Activated naive CD8-positive, alpha-beta T cell (primary cell): ENCODE data around the gene ASPSCR1.

Experiments
- H3K27ac Mint-ChIP-seq: one replicate; pipeline ENCODE4 v1.8.0; 2021; ENCODE audit warnings: mixed read lengths
- H3K27me3 Mint-ChIP-seq: one replicate; pipeline ENCODE4 v1.8.0; 2021; ENCODE audit warnings: mixed read lengths
- H3K36me3 Mint-ChIP-seq: one replicate; pipeline ENCODE4 v1.8.0; 2021; ENCODE audit warnings: mixed read lengths
- H3K4me1 Mint-ChIP-seq: one replicate; pipeline ENCODE4 v1.8.0; 2021; ENCODE audit warnings: low read depth, mixed read lengths
- H3K4me3 Mint-ChIP-seq: one replicate; pipeline ENCODE4 v1.8.0; 2021; ENCODE audit warnings: mild to moderate bottlenecking, mixed read lengths
- H3K9me3 Mint-ChIP-seq: one replicate; pipeline ENCODE4 v1.8.0; 2021; ENCODE audit warnings: low read depth, mixed read lengths

Gene ASPSCR1

DNA sequence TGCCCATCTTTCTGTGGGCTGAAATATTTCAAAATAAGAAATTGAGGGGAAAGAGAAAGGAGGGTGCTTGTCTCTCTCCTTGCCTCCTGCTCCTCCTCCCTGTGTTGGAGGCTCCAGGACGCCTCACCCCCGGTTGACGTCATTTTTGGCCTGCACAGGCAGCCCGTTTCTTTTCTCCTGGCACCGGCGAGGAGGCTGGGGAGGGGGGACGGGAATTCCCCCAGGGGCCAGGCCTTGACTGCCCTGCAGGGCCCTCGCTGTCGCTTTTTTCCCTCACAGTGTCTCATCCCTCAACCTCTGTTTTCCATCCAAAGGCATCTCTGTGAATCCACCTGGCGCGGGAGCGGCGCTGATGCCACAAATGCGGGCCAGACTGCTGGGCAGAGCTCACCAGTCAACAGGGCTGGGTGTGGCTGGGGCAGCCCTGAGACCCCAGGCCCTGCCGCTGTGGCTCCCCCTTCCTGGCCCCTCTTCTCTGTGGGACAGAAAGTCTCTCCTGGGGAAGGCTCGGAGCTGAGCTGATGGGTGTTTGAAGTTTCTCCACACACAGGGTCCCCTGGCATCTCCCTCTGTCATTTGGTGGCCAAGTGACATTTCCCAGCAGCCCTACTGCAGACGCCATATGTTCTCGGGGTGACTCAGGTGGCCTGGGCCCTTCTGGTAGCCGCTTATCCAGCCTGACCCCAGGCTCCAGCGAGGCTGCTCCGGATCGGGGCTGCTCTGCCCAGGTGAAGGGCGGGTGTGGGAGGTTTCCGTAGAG, 29.2 kb downstream of the ASPSCR1 start:
- H3K9me3 Mint-ChIP-seq = no peaks in the 10 kb centered on the region
- no peaks in the 10 kb centered on the region for H3K36me3 Mint-ChIP-seq
- no peaks in the 10 kb centered on the region for H3K27me3 Mint-ChIP-seq
- no peak overlapping the region for H3K27ac Mint-ChIP-seq
- H3K4me1 Mint-ChIP-seq = no peaks in the 10 kb centered on the region
- no peak overlapping the region for H3K4me3 Mint-ChIP-seq

DNA sequence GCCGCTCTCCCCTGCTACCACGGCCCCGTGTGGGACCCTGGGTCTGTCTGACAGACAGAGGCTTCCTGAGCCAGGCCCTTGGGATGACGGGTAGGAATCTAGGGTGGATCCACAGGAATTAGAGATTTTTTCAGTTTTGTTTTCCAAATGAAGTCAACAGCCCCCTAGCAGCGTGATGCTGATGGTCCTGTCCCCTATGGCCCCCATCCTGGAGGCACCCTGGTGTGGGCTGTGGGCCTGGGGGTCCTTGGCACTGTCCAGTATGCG, 29.7 kb downstream of the ASPSCR1 start:
- H3K27ac Mint-ChIP-seq = no peak overlapping the region
- no peaks in the 10 kb centered on the region for H3K9me3 Mint-ChIP-seq
- no peaks in the 10 kb centered on the region for H3K4me1 Mint-ChIP-seq
- no peak overlapping the region for H3K4me3 Mint-ChIP-seq
- no peaks in the 10 kb centered on the region for H3K27me3 Mint-ChIP-seq
- no peaks in the 10 kb centered on the region for H3K36me3 Mint-ChIP-seq

DNA sequence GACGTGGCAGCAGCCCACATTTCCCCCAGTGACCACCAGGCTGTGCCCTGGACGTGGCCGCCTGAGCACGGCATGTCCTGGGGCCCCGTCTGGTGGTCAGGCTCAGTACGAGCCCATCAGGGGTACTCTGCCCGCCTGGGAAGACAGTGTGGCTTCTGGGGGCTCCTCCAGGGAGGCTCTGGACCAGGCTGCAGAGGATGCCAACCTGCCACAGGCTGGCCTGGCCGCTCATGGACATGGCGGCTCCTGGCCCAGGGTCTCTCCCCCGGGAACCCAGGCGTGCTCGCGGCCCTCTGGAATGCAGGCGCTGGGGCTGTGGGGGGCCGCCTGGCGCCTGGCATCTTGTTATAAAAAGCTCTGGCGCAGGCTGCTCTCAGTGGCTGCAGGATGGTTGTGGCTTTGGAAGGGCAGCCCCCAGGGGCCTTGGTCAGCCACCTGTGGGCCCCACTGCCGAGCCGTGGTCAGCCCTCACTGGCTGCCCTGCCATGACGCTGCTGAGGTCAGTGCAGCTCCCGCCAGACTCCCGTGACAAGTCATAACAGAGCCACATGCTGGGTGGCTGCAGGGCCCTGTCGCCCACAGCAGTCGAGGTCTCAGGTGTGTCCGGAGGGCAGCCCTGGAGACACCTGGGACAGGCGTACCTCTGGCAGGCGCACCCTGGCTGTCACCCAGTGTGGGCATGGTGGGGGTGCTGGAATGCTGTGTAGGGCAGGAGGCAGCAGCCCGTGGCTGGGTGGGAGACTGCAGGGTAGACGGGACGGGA, 30.2 kb downstream of the ASPSCR1 start:
- no peak overlapping the region for H3K4me3 Mint-ChIP-seq
- no peaks in the 10 kb centered on the region for H3K27me3 Mint-ChIP-seq
- no peaks in the 10 kb centered on the region for H3K4me1 Mint-ChIP-seq
- H3K9me3 Mint-ChIP-seq = no peaks in the 10 kb centered on the region
- no peak overlapping the region for H3K27ac Mint-ChIP-seq
- no peaks in the 10 kb centered on the region for H3K36me3 Mint-ChIP-seq

DNA sequence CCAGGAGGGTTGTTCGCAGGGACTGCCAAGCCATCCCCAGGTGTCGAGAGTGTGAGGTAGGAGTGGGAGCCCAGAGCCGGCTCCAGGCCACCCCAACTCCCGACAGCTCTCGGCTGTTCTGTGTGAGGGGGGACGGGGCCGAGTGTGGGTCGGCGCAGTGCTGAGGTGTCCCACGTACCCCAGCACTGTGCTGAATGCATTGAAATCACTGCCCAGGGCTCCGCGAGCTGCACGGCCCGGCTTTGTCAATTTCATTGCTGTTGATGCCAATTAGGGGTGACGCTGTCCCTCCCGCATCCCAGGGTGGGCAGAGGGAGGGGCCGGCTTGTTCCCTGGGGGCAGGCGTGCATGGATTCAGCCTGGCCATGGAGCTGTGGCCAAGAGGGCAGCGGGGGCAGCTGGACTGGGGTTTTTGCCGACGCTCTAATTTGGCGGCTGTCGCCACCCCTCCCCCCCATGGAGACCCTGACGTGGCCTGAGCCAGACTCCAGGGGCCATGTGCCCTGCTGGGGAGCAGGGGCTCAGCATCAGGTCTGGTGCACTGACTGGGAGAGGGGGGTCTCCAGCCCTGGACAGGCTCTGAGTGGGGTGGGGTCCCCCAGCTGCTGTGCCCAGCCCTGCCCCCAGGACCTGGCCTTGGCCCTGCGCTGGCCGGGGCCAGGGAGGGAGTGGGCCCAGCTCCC, 31.0 kb downstream of the ASPSCR1 start:
- no peaks in the 10 kb centered on the region for H3K4me1 Mint-ChIP-seq
- no peaks in the 10 kb centered on the region for H3K36me3 Mint-ChIP-seq
- H3K4me3 Mint-ChIP-seq = no peak overlapping the region
- no peaks in the 10 kb centered on the region for H3K9me3 Mint-ChIP-seq
- no peaks in the 10 kb centered on the region for H3K27me3 Mint-ChIP-seq
- no peak overlapping the region for H3K27ac Mint-ChIP-seq

DNA sequence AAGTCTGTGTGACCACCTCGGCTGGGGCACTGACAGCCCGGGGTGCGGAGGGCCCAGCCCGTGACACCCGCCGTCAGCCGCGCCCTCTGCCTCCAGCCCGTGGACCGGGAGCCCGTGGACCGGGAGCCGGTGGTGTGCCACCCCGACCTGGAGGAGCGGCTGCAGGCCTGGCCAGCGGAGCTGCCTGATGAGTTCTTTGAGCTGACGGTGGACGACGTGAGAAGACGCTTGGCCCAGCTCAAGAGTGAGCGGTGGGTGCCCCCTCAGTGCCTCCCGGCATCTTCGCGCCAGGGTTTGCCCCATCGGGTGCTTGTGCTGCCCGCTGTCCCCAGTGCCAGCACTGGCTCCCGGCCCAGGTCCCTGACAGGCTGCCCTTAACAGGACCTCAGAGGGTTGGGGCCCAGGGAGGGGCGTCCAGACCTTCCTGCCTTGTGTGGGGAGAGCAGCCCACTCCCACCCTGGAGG, 31.5 kb downstream of the ASPSCR1 start:
- H3K4me1 Mint-ChIP-seq = no peaks in the 10 kb centered on the region

DNA sequence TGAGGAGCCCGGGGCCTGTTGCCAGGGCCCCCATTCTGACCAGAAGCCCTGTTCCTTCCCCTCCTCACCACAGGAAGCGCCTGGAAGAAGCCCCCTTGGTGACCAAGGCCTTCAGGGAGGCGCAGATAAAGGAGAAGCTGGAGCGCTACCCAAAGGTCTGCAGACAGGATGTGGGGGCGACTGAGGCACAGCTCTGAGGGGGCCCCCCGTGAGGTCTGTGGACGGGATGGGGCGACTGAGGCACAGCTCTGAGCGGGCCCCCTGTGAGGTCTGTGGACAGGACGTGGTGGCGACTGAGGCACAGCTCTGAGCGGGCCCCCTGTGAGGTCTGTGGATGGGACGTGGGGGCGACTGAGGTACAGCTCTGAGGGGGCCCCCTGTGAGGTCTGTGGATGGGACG, 32.0 kb downstream of the ASPSCR1 start:
- Mint-ChIP-seq H3K27ac (no peak overlapping the region), H3K36me3 (no peaks in the 10 kb centered on the region), H3K9me3 (no peaks in the 10 kb centered on the region), H3K4me3 (no peak overlapping the region), H3K27me3 (no peaks in the 10 kb centered on the region), H3K4me1 (no peaks in the 10 kb centered on the region)

More for the DNA sequence above, 31.5 kb downstream of the ASPSCR1 start:
- H3K27ac Mint-ChIP-seq = no peak overlapping the region
- H3K4me3 Mint-ChIP-seq = no peak overlapping the region
- no peaks in the 10 kb centered on the region for H3K36me3 Mint-ChIP-seq
- no peaks in the 10 kb centered on the region for H3K27me3 Mint-ChIP-seq
- H3K9me3 Mint-ChIP-seq = no peaks in the 10 kb centered on the region

DNA sequence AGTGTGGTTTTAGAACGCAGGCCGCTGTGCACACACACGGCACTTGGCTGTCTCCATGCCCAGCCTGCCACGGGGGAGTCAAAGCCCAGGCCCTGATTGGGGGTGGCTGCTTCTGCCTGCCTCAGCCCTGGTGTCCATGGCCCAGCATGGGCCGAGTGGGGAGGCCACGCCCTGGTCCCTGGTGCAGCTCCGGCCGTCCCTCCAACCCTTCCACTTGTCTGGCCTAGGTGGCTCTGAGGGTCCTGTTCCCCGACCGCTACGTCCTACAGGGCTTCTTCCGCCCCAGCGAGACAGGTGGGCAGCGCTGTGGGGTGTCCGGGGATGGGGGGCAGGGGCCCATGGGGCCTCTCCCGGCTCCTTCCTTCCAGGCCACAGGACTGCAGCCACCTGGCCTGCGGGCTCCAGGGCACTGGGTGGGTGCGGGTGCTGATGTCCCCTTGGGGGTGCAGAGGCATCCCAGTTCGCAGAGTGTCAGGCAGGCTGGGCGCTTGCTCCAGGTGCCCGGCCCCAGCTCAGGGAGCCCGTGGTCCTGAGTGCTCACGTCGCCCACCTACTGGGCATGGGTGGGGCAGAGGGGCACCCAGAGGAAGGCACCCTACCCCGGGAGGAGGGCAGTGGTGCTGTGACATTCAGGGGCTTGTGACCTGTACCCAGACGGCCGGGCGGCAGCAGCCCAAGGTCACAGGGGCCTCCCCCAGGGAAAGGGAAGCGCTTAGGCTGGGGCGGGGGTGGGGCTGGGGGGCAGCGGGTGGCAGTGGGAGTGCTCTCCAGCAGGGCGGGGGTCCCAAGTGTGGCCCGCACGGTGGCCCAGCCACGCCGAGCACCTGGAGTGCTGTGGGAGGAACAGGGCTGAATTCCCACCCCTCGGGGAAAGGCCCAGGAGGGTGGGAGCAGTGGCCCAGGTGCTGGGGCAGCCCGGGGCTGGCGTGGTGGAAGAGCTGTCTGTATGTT, 33.4 kb downstream of the ASPSCR1 start:
- no peak overlapping the region for H3K27ac Mint-ChIP-seq
- no peaks in the 10 kb centered on the region for H3K36me3 Mint-ChIP-seq
- no peaks in the 10 kb centered on the region for H3K4me1 Mint-ChIP-seq
- no peak overlapping the region for H3K4me3 Mint-ChIP-seq
- no peaks in the 10 kb centered on the region for H3K9me3 Mint-ChIP-seq
- H3K27me3 Mint-ChIP-seq = no peaks in the 10 kb centered on the region

DNA sequence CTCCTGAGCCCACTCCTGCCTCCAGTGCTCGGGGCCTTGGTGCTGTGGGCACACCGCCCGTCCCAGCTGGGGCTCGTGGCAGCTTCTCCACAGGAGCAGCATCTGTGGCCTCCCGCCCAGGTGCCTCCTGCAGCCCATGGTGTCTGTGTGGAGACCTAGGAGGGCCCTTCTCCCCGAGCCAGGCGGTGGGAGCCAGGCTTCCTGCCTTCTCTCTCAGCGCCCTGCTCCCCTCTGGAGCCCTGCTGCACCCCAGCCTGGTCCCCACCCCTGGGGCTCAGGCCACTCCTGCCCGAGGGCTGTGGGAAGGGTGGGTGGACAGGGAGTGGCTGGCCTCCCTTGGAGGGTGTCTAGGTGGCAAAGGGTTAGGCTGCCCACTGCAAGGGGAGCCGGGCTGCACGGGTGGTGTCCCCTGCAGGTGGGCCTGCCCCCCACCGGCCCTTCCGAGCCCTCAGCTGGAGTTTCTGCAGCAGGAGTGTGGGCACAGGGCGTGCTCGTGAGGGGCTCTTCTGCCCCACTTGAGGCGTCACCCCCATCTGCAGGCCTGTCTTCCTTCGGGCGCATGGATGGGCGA, 34.3 kb downstream of the ASPSCR1 start:
- no peaks in the 10 kb centered on the region for H3K4me1 Mint-ChIP-seq
- no peak overlapping the region for H3K4me3 Mint-ChIP-seq
- no peaks in the 10 kb centered on the region for H3K9me3 Mint-ChIP-seq
- H3K36me3 Mint-ChIP-seq = no peaks in the 10 kb centered on the region
- H3K27ac Mint-ChIP-seq = no peak overlapping the region
- no peaks in the 10 kb centered on the region for H3K27me3 Mint-ChIP-seq

DNA sequence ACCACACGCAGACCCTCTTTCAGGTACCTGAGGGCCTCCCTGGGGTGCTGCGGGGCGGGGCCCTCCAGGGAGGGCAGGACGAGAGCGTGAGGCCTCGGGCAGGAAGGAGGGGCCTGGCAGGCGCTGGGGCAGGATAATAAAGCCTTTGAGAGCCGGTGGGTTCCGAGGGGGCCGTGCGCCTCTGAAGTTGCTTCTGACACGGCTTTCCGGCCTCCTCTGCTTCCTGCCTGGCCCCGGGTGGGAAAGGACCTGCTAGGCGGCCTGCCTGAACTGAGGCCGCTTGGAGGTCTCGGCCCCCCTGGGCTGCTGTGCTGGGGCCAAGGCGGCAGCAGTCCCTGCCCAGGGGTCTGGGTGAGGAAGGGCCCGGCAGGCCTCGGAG, 34.8 kb downstream of the ASPSCR1 start:
- Mint-ChIP-seq H3K36me3 (no peaks in the 10 kb centered on the region), H3K4me1 (no peaks in the 10 kb centered on the region), H3K27ac (no peak overlapping the region), H3K27me3 (no peaks in the 10 kb centered on the region), H3K4me3 (no peak overlapping the region), H3K9me3 (no peaks in the 10 kb centered on the region)

DNA sequence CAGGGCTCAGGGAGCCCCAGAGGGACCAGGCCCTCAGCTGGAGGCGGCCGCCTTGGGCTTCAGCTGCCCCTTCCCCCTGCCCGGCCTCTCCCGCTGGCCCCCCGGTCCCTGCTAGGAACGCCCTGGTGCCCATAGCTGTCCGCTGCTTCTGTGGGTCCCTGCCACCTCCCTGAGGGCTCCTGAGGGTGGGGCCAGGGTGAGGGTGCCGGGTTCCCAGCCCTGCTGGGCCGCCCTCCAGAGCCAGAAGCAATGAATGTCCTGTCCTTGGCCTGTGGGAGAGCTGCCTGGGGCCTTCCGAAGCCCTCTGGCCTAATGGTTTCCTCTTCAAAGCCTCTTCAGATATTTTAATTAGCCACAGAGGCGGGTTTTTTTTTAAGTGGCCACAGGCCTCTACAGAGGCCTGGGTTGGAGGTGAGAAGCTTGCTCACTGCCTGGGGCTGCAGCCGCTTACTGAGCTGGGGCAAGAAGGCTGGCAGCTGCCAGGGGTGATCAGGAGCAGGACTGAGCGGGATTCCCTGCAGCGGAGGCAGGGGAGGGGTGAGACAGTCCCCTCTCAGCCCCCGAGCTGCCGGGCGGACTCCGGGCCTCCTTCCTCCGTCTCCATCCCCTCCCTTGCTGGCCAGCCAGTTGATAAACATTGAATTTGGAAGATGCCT, 35.3 kb downstream of the ASPSCR1 start:
- Mint-ChIP-seq H3K36me3 (no peaks in the 10 kb centered on the region), H3K4me3 (no peak overlapping the region), H3K27me3 (no peaks in the 10 kb centered on the region), H3K27ac (no peak overlapping the region), H3K9me3 (no peaks in the 10 kb centered on the region), H3K4me1 (no peaks in the 10 kb centered on the region)

DNA sequence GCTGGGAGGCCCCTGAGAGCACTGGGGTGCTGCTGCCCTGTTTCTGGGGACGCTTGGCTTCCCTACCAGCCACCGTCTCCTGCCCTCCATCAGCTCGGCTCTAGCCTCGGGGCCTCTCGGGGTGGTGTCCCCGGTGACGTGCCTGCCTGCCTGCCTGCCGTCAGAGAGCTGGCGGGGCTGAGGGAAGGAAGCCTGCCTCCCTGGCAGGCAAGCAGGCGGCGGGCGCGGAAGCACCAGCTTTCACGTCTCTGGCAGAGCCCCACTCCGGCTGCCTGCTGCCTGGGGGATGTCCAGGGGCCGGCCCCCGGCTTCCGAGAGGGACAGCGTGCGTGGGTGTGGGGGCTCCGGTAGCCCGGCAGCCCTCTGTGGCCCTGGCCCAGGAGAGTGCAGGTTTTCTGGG, 35.9 kb downstream of the ASPSCR1 start:
- no peak overlapping the region for H3K4me3 Mint-ChIP-seq
- no peaks in the 10 kb centered on the region for H3K27me3 Mint-ChIP-seq
- H3K27ac Mint-ChIP-seq = no peak overlapping the region
- no peaks in the 10 kb centered on the region for H3K4me1 Mint-ChIP-seq
- no peaks in the 10 kb centered on the region for H3K9me3 Mint-ChIP-seq
- no peaks in the 10 kb centered on the region for H3K36me3 Mint-ChIP-seq

DNA sequence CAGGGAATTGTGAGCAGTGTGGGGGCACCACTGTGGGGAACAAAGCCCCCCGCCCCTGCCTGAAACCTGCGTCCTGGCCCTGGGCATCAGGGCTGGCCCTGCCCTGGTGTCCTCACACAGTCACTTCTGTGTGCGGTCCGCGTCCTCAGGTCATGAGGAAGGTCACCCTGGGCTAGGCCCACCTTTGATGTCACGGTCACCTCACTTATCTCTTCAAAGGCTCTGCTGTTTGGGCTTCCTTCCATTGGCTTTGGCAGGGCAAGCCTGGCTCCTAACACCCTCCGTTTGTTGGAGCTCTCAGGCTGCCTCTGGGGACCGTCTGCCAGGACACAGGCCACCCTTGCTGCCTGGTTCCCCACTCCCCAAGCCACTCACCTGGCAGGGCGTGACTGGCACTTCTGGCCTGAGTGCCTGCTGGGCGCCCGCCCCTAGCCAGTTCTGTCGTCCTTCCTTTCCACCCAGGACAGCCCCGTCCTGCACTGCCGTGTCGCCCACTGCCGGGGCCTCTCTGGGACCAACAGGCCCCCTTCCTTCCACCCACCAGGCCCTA, 36.4 kb downstream of the ASPSCR1 start:
- H3K27me3 Mint-ChIP-seq = no peaks in the 10 kb centered on the region
- no peak overlapping the region for H3K27ac Mint-ChIP-seq
- H3K4me3 Mint-ChIP-seq = no peak overlapping the region
- H3K4me1 Mint-ChIP-seq = no peaks in the 10 kb centered on the region
- H3K9me3 Mint-ChIP-seq = no peaks in the 10 kb centered on the region
- H3K36me3 Mint-ChIP-seq = no peaks in the 10 kb centered on the region

DNA sequence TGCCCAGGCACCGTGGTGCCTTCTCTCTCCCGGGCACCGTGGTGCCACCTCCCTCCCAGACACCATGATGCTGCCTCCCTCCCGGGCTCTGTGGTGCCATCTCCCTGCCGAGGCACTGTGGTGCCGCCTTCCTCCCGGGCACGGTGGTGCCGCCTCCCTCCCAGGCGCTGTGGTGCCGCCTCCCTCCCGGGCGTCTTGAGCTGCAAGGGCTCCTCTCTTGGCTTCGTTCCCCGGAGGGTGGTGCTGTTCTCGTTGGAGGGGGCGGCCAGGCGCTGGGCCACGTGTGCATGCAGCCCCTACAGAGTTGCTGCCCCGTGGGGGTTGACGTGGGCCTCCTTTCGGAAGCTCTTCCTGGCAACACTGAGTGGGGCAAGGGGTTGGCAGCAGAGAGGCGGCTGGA, 37.0 kb downstream of the ASPSCR1 start:
- no peaks in the 10 kb centered on the region for H3K4me1 Mint-ChIP-seq
- H3K4me3 Mint-ChIP-seq = no peak overlapping the region
- H3K27ac Mint-ChIP-seq = no peak overlapping the region
- H3K27me3 Mint-ChIP-seq = no peaks in the 10 kb centered on the region
- H3K36me3 Mint-ChIP-seq = no peaks in the 10 kb centered on the region
- no peaks in the 10 kb centered on the region for H3K9me3 Mint-ChIP-seq

DNA sequence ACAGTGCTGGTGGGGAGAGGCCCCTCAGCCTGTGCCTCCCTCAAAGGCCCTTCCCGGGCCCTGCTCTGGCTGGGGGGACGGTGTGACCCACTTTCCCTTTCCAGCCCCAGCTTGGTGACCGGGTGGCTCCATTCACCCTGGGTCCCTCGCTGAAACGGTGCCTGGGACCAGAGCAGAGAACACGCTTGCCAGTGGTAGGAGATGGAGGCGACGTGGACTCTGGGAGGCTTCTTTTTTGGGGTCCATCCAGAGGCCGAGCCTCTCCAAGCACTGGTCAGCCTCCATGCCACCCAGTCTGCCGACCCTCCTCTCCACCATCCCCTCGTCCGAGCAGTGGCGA, 37.5 kb downstream of the ASPSCR1 start:
- no peaks in the 10 kb centered on the region for H3K36me3 Mint-ChIP-seq
- no peak overlapping the region for H3K27ac Mint-ChIP-seq
- H3K9me3 Mint-ChIP-seq = no peaks in the 10 kb centered on the region
- H3K4me1 Mint-ChIP-seq = no peaks in the 10 kb centered on the region
- no peak overlapping the region for H3K4me3 Mint-ChIP-seq
- no peaks in the 10 kb centered on the region for H3K27me3 Mint-ChIP-seq
